ENCODE data around the gene RTTN.

Gene RTTN

GRCh38 chr18:70041459-70042050 is 163.9 kb downstream of the RTTN start:
- no peak for TF ChIP-seq CTCF (IDR thresholded peaks at IDR 0.05; ENCODE audit: extremely low read depth, missing control alignments)
- DNase-seq (ENCODE audit: low spot score) = no peak

GRCh38 chr18:70039186-70039585 is 166.3 kb downstream of the RTTN start:
- no peak for DNase-seq (ENCODE audit: low spot score)
- no peak for TF ChIP-seq CTCF (IDR thresholded peaks at IDR 0.05; ENCODE audit: extremely low read depth, missing control alignments)

- no peak for TF ChIP-seq CTCF (IDR thresholded peaks at IDR 0.05; ENCODE audit: extremely low read depth, missing control alignments)
- no peak for DNase-seq (ENCODE audit: low spot score)
Observed at GRCh38 chr18:70037431-70038061, 167.9 kb downstream of the RTTN start.

- DNase-seq (ENCODE audit: low spot score) = peak; percentile 60
Observed at GRCh38 chr18:70036771-70037347, 168.6 kb downstream of the RTTN start.

GRCh38 chr18:70036168-70036567 is 169.3 kb downstream of the RTTN start:
- DNase-seq (ENCODE audit: low spot score) = no peak
- no peak for TF ChIP-seq CTCF (IDR thresholded peaks at IDR 0.05; ENCODE audit: extremely low read depth, missing control alignments)

More at GRCh38 chr18:70036771-70037347, 168.6 kb downstream of the RTTN start:
- no peak for TF ChIP-seq CTCF (IDR thresholded peaks at IDR 0.05; ENCODE audit: extremely low read depth, missing control alignments)

GRCh38 chr18:70031221-70031620 is 174.3 kb downstream of the RTTN start:
- no peak for DNase-seq (ENCODE audit: low spot score)
- no peak for TF ChIP-seq CTCF (IDR thresholded peaks at IDR 0.05; ENCODE audit: extremely low read depth, missing control alignments)

GRCh38 chr18:70030728-70031127 is 174.8 kb downstream of the RTTN start:
- DNase-seq (ENCODE audit: low spot score) = no peak
- no peak for TF ChIP-seq CTCF (IDR thresholded peaks at IDR 0.05; ENCODE audit: extremely low read depth, missing control alignments)

All from GM20000 (cell line).